H9 (cell line): ENCODE data around the gene PMM2. TPM values are rescaled to one million over a fixed set of nuclear protein-coding genes. Genes with fewer than 3 reads are reported as not detected.

Experiments
- DNase-seq: peaks from one replicate; pipeline ENCODE4 v3.0.0-alpha.2; 2017
- H2AFZ ChIP-seq: one replicate; pipeline ENCODE4 v1.6.1; 2013; ENCODE audit warnings: mild to moderate bottlenecking, low read length, control low read depth, moderate library complexity
- H2AK5ac ChIP-seq: 2 replicates; pipeline ENCODE4 v1.6.1; 2013; ENCODE audit warnings: low read length, control low read depth, mixed read lengths; ENCODE audit not compliant: insufficient read length
- H2BK120ac ChIP-seq: one replicate; pipeline ENCODE4 v1.6.1; 2013; ENCODE audit warnings: low read depth, mild to moderate bottlenecking, low read length, control low read depth, inconsistent platforms; ENCODE audit not compliant: poor library complexity, severe bottlenecking
- H2BK12ac ChIP-seq: 2 replicates; pipeline ENCODE4 v1.6.1; 2013; ENCODE audit warnings: low read length, control low read depth, mixed read lengths, low read depth; ENCODE audit not compliant: insufficient read length
- H2BK15ac ChIP-seq: 2 replicates; pipeline ENCODE4 v1.6.1; 2013; ENCODE audit warnings: low read depth, low read length, control low read depth
- H2BK20ac ChIP-seq: one replicate; pipeline ENCODE4 v1.6.1; 2013; ENCODE audit warnings: low read depth, mild to moderate bottlenecking, low read length, control low read depth, inconsistent platforms; ENCODE audit not compliant: poor library complexity, severe bottlenecking
- H2BK5ac ChIP-seq: 2 replicates; pipeline ENCODE4 v1.6.1; 2013; ENCODE audit warnings: low read length, control low read depth, mixed read lengths; ENCODE audit not compliant: insufficient read length
- H3K14ac ChIP-seq: 2 replicates; pipeline ENCODE4 v1.6.1; 2013; ENCODE audit warnings: low read length, control low read depth; ENCODE audit not compliant: insufficient read depth
- H3K18ac ChIP-seq: 2 replicates; pipeline ENCODE4 v1.6.1; 2013; ENCODE audit warnings: low read depth, mild to moderate bottlenecking, mixed read lengths, low read length, control low read depth; ENCODE audit not compliant: insufficient read length
- H3K23ac ChIP-seq: 2 replicates; pipeline ENCODE4 v1.6.1; 2013; ENCODE audit warnings: low read length, control low read depth, mixed read lengths, low read depth; ENCODE audit not compliant: insufficient read length
- H3K23me2 ChIP-seq: 2 replicates; pipeline ENCODE4 v1.6.1; 2013; ENCODE audit warnings: low read depth, mild to moderate bottlenecking, mixed read lengths, low read length, control low read depth; ENCODE audit not compliant: insufficient read length, poor library complexity, severe bottlenecking
- H3K27ac ChIP-seq: 2 replicates; pipeline ENCODE4 v1.5.1; 2013; ENCODE audit warnings: low read length, control low read depth, mixed read lengths, low read depth; ENCODE audit not compliant: insufficient read length
- H3K27me3 ChIP-seq: 2 replicates; pipeline ENCODE4 v1.6.1; 2013; ENCODE audit warnings: low read length, control low read depth, inconsistent platforms; ENCODE audit not compliant: insufficient read depth
- H3K4ac ChIP-seq: 2 replicates; pipeline ENCODE4 v1.6.1; 2013; ENCODE audit warnings: low read depth, mild to moderate bottlenecking, control low read depth, inconsistent platforms, low read length, moderate library complexity
- H3K4me1 ChIP-seq: 2 replicates; pipeline ENCODE4 v1.6.1; 2013; ENCODE audit warnings: low read length, control low read depth, inconsistent platforms; ENCODE audit not compliant: insufficient read depth
- H3K4me2 ChIP-seq: 2 replicates; pipeline ENCODE4 v1.6.1; 2013; ENCODE audit warnings: low read length, control low read depth, mixed read lengths; ENCODE audit not compliant: insufficient read length, insufficient read depth
- H3K56ac ChIP-seq: 2 replicates; pipeline ENCODE4 v1.6.1; 2013; ENCODE audit warnings: low read depth, mild to moderate bottlenecking, mixed read lengths, low read length, control low read depth; ENCODE audit not compliant: insufficient read length
- H3K79me1 ChIP-seq: 2 replicates; pipeline ENCODE4 v1.6.1; 2013; ENCODE audit warnings: low read depth, mild to moderate bottlenecking, moderate library complexity, low read length, control low read depth, inconsistent platforms; ENCODE audit not compliant: insufficient read depth, poor library complexity, severe bottlenecking
- H3K79me2 ChIP-seq: 2 replicates; pipeline ENCODE4 v1.6.1; 2013; ENCODE audit warnings: low read length, control low read depth, inconsistent platforms; ENCODE audit not compliant: insufficient read depth
- H3K9ac ChIP-seq: 2 replicates; pipeline ENCODE4 v1.6.1; 2013; ENCODE audit warnings: low read length, control low read depth, mixed read lengths; ENCODE audit not compliant: insufficient read length; ENCODE audit errors: extremely low read depth
- H3K9me3 ChIP-seq: one replicate; pipeline ENCODE4 v1.6.1; 2013; ENCODE audit warnings: low read depth, low read length, inconsistent platforms; ENCODE audit not compliant: control insufficient read depth
- H3T11ph ChIP-seq: one replicate; pipeline ENCODE4 v1.6.1; 2013; ENCODE audit warnings: mild to moderate bottlenecking, low read length, control low read depth, inconsistent platforms
- H4K20me1 ChIP-seq: one replicate; pipeline ENCODE4 v1.6.1; 2013; ENCODE audit not compliant: control insufficient read depth, insufficient read length, insufficient read depth
- H4K5ac ChIP-seq: 2 replicates; pipeline ENCODE4 v1.6.1; 2013; ENCODE audit warnings: low read depth, mild to moderate bottlenecking, mixed read lengths, low read length, control low read depth; ENCODE audit not compliant: insufficient read length
- H4K8ac ChIP-seq: replicated peaks from 2 replicates; pipeline ENCODE4 v1.6.1; 2013; ENCODE audit warnings: low read length, control low read depth, mixed read lengths, low read depth; ENCODE audit not compliant: insufficient read length
- H4K91ac ChIP-seq: 2 replicates; pipeline ENCODE4 v1.6.1; 2013; ENCODE audit warnings: low read depth, mild to moderate bottlenecking, moderate library complexity, mixed read lengths, low read length, control low read depth; ENCODE audit not compliant: insufficient read length
- H3K27ac Mint-ChIP-seq, 3 experiments: 2 replicates in 2 of 3; 3 replicates in 1 of 3; pipeline ENCODE4 v1.8.0; 2020 to 2021; ENCODE audit warnings: mixed read lengths in 3 of 3, mild to moderate bottlenecking in 1 of 3, moderate library complexity in 1 of 3
- H3K27me3 Mint-ChIP-seq: 2 replicates; pipeline ENCODE4 v1.8.0; 2021; ENCODE audit warnings: low read depth, mild to moderate bottlenecking, moderate library complexity, mixed read lengths
- H3K36me3 Mint-ChIP-seq, 3 experiments: 2 replicates in 2 of 3; 3 replicates in 1 of 3; pipeline ENCODE4 v1.8.0; 2020 to 2021; ENCODE audit warnings: low read depth in 3 of 3, mixed read lengths in 3 of 3; ENCODE audit not compliant: insufficient read depth in 1 of 3
- H3K4me1 Mint-ChIP-seq, 2 experiments: 2 replicates each; pipeline ENCODE4 v1.8.0; 2020; ENCODE audit warnings: mixed read lengths in 2 of 2
- H3K4me3 Mint-ChIP-seq, 2 experiments: 2 replicates in 1 of 2; 3 replicates in 1 of 2; pipeline ENCODE4 v1.8.0; 2020 to 2021; ENCODE audit warnings: mild to moderate bottlenecking in 2 of 2, mixed read lengths in 2 of 2, moderate library complexity in 1 of 2
- H3K9me3 Mint-ChIP-seq, 2 experiments: 2 replicates in 1 of 2; 3 replicates in 1 of 2; pipeline ENCODE4 v1.8.0; 2020; ENCODE audit warnings: mild to moderate bottlenecking in 2 of 2, mixed read lengths in 2 of 2, moderate library complexity in 1 of 2
- WGBS: extraction: QIAGEN DNeasy Blood & Tissue Kit; methylation state at CpG from one replicate; pipeline ENCODE4 v1.1.7; 2013; ENCODE audit warnings: missing lambda C conversion rate, low lambda C conversion rate, mixed read lengths; ENCODE audit not compliant: insufficient read length; ENCODE audit errors: extremely low coverage; 5-methylcytosine and 5-hydroxymethylcytosine counted together
- total RNA-seq: library from RNA; stranded (reverse); gene quantifications from 2 replicates; pipeline ENCODE4 v1.2.1, GENCODE V29; 2021
- TF ChIP-seq, protein P1 (sequence below): fragments of 200-600 bp; sonication (generic); conservative IDR thresholded peaks from 3 replicates; pipeline ENCODE4 v1.8.0; 2021; ENCODE audit warnings: antibody characterized with exemption, mild to moderate bottlenecking

PMM2 gene
- total RNA-seq, 1 experiment from 2014 or later, result 82.7 TPM

DNA sequence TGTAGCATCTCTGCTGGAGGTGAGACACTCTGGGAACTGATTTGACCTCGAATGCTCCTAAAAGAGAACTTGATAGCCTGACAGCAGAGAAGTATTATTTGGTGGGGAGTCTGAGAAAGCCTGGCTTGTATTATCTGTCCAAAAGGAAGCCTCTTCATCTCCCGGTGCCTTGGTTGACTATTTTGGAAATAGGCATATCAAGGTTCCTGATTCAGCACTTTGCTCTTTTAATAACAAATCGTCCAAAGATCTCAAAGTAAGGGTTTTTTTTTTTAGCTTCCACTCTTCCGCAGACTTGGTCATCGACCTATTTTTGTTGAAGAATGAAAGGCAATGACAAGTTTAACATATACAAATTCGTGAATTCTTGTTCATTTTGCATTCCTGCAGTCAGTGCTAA, 15.0 kb upstream of the PMM2 start:
- H3T11ph ChIP-seq, result no peak overlapping the region
- no peaks in the 10 kb centered on the region for H3K23me2 ChIP-seq
- H3K9ac ChIP-seq, result no peak overlapping the region
- H3K79me2 ChIP-seq, result no peaks in the 10 kb centered on the region
- TF ChIP-seq, protein P1, sequence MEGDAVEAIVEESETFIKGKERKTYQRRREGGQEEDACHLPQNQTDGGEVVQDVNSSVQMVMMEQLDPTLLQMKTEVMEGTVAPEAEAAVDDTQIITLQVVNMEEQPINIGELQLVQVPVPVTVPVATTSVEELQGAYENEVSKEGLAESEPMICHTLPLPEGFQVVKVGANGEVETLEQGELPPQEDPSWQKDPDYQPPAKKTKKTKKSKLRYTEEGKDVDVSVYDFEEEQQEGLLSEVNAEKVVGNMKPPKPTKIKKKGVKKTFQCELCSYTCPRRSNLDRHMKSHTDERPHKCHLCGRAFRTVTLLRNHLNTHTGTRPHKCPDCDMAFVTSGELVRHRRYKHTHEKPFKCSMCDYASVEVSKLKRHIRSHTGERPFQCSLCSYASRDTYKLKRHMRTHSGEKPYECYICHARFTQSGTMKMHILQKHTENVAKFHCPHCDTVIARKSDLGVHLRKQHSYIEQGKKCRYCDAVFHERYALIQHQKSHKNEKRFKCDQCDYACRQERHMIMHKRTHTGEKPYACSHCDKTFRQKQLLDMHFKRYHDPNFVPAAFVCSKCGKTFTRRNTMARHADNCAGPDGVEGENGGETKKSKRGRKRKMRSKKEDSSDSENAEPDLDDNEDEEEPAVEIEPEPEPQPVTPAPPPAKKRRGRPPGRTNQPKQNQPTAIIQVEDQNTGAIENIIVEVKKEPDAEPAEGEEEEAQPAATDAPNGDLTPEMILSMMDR, result no peak
- Mint-ChIP-seq H3K4me3 (no peak overlapping the region), H3K9me3 (no peaks in the 10 kb centered on the region), H3K4me1 (no peaks in the 10 kb centered on the region), H3K36me3 (no peaks in the 10 kb centered on the region; a peak in 1 of 7 replicates), H3K27me3 (peaks cover 4% of the 10 kb centered on the region; the same call in 1 of the 2 replicates), H3K27ac (no peak overlapping the region)
- no peak overlapping the region for H3K23ac ChIP-seq
- no peak for DNase-seq
- no peak overlapping the region for H2BK20ac ChIP-seq
- no peaks in the 10 kb centered on the region for H3K9me3 ChIP-seq
- H3K14ac ChIP-seq, result no peak overlapping the region
- no peaks in the 10 kb centered on the region for H3K4me1 ChIP-seq
- no peak overlapping the region for H3K4ac ChIP-seq
- no peak overlapping the region for H4K8ac ChIP-seq
- H4K91ac ChIP-seq, result no peak overlapping the region
- no peaks in the 10 kb centered on the region for H3K27me3 ChIP-seq
- no peaks in the 10 kb centered on the region for H4K20me1 ChIP-seq
- no peak overlapping the region for H3K27ac ChIP-seq
- no peak overlapping the region for H2BK12ac ChIP-seq
- no peak overlapping the region for H2AK5ac ChIP-seq
- H2BK15ac ChIP-seq, result no peak overlapping the region
- no peaks in the 10 kb centered on the region for H3K79me1 ChIP-seq
- H2AFZ ChIP-seq, result no peak overlapping the region
- no peak overlapping the region for H4K5ac ChIP-seq
- no peak overlapping the region for H2BK5ac ChIP-seq
- no peak overlapping the region for H2BK120ac ChIP-seq
- no peak overlapping the region for H3K18ac ChIP-seq
- no peak overlapping the region for H3K4me2 ChIP-seq
- WGBS, result no CpG with 5 or more reads among the region's 6 CpGs
- no peak overlapping the region for H3K56ac ChIP-seq
